ENCODE results near the gene NBEA. TPM values are rescaled to one million over a fixed set of nuclear protein-coding genes. Genes with fewer than 3 reads are reported as not detected.

The NBEA gene
- total RNA-seq, 1 experiment from 2014 or later, result 3.3 TPM

DNA sequence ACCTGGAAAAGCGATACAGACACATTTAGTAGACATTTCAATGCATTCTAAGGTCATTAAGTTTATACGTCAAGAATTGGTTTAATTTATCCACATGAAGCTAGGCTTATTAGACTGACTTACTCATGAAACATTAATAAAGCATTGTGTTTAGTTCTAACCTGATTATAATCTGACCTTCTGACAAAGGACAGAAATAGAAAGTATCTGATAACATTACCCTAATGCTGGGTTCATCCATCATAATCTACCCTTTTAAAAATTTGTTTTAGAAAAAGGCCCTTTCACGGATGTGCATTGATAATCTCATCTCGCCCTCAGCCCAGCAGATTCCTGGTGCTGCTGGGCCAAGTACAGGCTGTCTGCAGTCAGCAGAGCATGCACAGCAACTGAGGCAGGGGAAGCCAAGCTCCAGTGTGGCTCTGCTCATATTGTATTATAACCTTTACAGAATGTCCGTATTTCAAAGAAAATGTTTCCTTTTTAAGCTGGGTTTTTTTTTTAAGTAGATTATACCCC is 676.6 kb downstream of the NBEA start:
- no peak overlapping the region for H3K4me3 ChIP-seq (ENCODE audit: low read depth in 2 of 2, low read length in 2 of 2)
- no peaks in the 10 kb centered on the region for H3K4me1 ChIP-seq (ENCODE audit: control insufficient read depth, insufficient read depth, low read length)
- DNase-seq (ENCODE audit: low read depth, low spot score) (no peak), ATAC-seq (no peak)
- ChIA-PET CTCF (no interaction called here), POLR2A (no interaction called here)
- H3K27me3 ChIP-seq (ENCODE audit: control insufficient read depth, insufficient read depth, low read length), result no peaks in the 10 kb centered on the region
- BruUV-seq (replicated peaks), result no TSS peak
- in situ Hi-C loops (cut with HindIII; ENCODE audit: low pct_unique_long_range_greater_than_20kb, low sequenced_read_pairs), result no loop called here
- intact Hi-C loops (cut with micrococcal nuclease; ENCODE audit: unreplicated experiment), result no loop called here
- H3K36me3 ChIP-seq (ENCODE audit: control insufficient read depth, insufficient read depth, low read length), result no peaks in the 10 kb centered on the region
- no peaks in the 10 kb centered on the region for H3K9me3 ChIP-seq (ENCODE audit: control insufficient read depth, insufficient read depth, low read depth, low read length)
- TF ChIP-seq TCF7L2 (IDR thresholded peaks at IDR 0.05; ENCODE audit: low read depth, low read length) (no peak), SIN3A (IDR thresholded peaks at IDR 0.05; ENCODE audit: borderline replicate concordance, insufficient read depth, low read depth, low read length) (no peak), POLR2AphosphoS5 (IDR thresholded peaks at IDR 0.05; ENCODE audit: low read depth, low read length) (no peak)
- TF ChIP-seq, protein P1, sequence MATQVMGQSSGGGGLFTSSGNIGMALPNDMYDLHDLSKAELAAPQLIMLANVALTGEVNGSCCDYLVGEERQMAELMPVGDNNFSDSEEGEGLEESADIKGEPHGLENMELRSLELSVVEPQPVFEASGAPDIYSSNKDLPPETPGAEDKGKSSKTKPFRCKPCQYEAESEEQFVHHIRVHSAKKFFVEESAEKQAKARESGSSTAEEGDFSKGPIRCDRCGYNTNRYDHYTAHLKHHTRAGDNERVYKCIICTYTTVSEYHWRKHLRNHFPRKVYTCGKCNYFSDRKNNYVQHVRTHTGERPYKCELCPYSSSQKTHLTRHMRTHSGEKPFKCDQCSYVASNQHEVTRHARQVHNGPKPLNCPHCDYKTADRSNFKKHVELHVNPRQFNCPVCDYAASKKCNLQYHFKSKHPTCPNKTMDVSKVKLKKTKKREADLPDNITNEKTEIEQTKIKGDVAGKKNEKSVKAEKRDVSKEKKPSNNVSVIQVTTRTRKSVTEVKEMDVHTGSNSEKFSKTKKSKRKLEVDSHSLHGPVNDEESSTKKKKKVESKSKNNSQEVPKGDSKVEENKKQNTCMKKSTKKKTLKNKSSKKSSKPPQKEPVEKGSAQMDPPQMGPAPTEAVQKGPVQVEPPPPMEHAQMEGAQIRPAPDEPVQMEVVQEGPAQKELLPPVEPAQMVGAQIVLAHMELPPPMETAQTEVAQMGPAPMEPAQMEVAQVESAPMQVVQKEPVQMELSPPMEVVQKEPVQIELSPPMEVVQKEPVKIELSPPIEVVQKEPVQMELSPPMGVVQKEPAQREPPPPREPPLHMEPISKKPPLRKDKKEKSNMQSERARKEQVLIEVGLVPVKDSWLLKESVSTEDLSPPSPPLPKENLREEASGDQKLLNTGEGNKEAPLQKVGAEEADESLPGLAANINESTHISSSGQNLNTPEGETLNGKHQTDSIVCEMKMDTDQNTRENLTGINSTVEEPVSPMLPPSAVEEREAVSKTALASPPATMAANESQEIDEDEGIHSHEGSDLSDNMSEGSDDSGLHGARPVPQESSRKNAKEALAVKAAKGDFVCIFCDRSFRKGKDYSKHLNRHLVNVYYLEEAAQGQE (IDR thresholded peaks at IDR 0.05; ENCODE audit: insufficient read depth in 1 of 2, low read depth in 2 of 2, low read length in 1 of 2), result no peak
- TF ChIP-seq, protein P2, sequence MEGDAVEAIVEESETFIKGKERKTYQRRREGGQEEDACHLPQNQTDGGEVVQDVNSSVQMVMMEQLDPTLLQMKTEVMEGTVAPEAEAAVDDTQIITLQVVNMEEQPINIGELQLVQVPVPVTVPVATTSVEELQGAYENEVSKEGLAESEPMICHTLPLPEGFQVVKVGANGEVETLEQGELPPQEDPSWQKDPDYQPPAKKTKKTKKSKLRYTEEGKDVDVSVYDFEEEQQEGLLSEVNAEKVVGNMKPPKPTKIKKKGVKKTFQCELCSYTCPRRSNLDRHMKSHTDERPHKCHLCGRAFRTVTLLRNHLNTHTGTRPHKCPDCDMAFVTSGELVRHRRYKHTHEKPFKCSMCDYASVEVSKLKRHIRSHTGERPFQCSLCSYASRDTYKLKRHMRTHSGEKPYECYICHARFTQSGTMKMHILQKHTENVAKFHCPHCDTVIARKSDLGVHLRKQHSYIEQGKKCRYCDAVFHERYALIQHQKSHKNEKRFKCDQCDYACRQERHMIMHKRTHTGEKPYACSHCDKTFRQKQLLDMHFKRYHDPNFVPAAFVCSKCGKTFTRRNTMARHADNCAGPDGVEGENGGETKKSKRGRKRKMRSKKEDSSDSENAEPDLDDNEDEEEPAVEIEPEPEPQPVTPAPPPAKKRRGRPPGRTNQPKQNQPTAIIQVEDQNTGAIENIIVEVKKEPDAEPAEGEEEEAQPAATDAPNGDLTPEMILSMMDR (IDR thresholded peaks at IDR 0.05), result no peak
- H3K27ac ChIP-seq (ENCODE audit: low read length), result no peak overlapping the region

DNA sequence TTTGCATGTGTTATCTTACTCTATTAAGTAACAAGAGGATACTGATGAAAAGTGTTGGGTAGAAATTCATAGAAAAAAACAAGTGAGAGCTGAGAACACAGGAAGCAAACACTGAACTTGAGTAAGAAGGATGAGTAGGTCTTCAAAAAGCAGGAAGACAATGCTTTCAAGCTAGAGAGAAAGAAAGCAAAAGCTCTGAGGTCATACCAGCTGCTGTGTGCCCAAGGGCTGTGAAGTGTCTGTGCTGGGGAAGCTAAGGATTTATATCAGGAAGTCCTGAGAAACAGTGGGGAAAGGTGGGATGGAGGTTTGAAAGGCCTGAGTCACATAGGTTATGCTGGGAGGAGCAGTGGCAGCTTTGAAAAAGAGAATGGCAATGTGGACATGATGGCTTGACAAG is 679.9 kb downstream of the NBEA start:
- CTCF ChIA-PET, result no interaction called here
- no peak for DNase-seq (ENCODE audit: low read depth, low spot score)
- no TSS peak for BruUV-seq (replicated peaks)
- Histone ChIP-seq H3K9me3 (ENCODE audit: control insufficient read depth, insufficient read depth, low read depth, low read length) (no peaks in the 10 kb centered on the region), H3K4me1 (ENCODE audit: control insufficient read depth, insufficient read depth, low read length) (no peaks in the 10 kb centered on the region), H3K27ac (ENCODE audit: low read length) (no peak overlapping the region), H3K36me3 (ENCODE audit: control insufficient read depth, insufficient read depth, low read length) (no peaks in the 10 kb centered on the region), H3K27me3 (ENCODE audit: control insufficient read depth, insufficient read depth, low read length) (no peaks in the 10 kb centered on the region), H3K4me3 (ENCODE audit: low read depth in 2 of 2, low read length in 2 of 2) (no peak overlapping the region)
- no peak for ATAC-seq
- in situ Hi-C loops (cut with HindIII; ENCODE audit: low pct_unique_long_range_greater_than_20kb, low sequenced_read_pairs) (no loop called here), intact Hi-C loops (cut with micrococcal nuclease; ENCODE audit: unreplicated experiment) (no loop called here)
- TF ChIP-seq POLR2AphosphoS5 (IDR thresholded peaks at IDR 0.05; ENCODE audit: low read depth, low read length) (no peak), TCF7L2 (IDR thresholded peaks at IDR 0.05; ENCODE audit: low read depth, low read length) (no peak), SIN3A (IDR thresholded peaks at IDR 0.05; ENCODE audit: borderline replicate concordance, insufficient read depth, low read depth, low read length) (no peak)
- TF ChIP-seq, protein P1 (IDR thresholded peaks at IDR 0.05; ENCODE audit: insufficient read depth in 1 of 2, low read depth in 2 of 2, low read length in 1 of 2), result no peak
- TF ChIP-seq, protein P2 (IDR thresholded peaks at IDR 0.05), result no peak
- POLR2A ChIA-PET, result interaction anchor here (1.2 kb wide), 1 partner anchor 20 kb away, joined by 3 read pairs; no protein-coding TSS in a partner anchor
